Fibroblast of skin of abdomen (primary cell): ENCODE data around the gene CLCN4.

Experiments used
- DNase-seq: peaks from one replicate; pipeline ENCODE4 v3.0.0-alpha.2; 2013

CLCN4 gene

GRCh38 chrX:10130354-10130753 is 26.4 kb upstream of the CLCN4 start:
- DNase-seq: no peak

GRCh38 chrX:10133980-10134676 is 22.6 kb upstream of the CLCN4 start:
- DNase-seq: no peak

- no peak for DNase-seq
Measured at GRCh38 chrX:10134921-10135320, 21.9 kb upstream of the CLCN4 start.

GRCh38 chrX:10135561-10136399 is 21.0 kb upstream of the CLCN4 start:
- DNase-seq: no peak

DNA sequence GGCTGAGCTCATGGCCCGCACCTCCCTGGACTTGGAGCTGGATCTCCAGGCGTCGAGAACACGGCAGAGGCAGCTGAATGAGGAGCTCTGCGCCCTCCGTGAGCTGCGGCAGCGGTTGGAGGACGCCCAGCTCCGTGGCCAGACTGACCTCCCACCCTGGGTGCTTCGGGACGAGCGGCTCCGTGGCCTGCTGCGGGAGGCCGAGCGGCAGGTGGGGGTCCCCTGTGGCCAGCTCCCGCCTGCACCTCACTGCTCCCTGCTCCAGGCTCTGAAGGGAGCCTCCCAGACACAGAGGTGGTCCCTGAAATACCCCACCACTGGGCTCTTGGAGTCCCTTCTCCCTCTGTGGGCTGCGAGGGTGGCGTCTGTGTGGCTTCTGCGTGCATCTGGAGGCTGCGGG is 18.0 kb upstream of the CLCN4 start:
- DNase-seq: no peak

- DNase-seq: no peak
Measured at GRCh38 chrX:10140264-10140663, 16.5 kb upstream of the CLCN4 start.

- no peak for DNase-seq
Measured at GRCh38 chrX:10142041-10142599, 14.7 kb upstream of the CLCN4 start.

GRCh38 chrX:10143071-10143983 is 13.4 kb upstream of the CLCN4 start:
- DNase-seq: no peak

DNA sequence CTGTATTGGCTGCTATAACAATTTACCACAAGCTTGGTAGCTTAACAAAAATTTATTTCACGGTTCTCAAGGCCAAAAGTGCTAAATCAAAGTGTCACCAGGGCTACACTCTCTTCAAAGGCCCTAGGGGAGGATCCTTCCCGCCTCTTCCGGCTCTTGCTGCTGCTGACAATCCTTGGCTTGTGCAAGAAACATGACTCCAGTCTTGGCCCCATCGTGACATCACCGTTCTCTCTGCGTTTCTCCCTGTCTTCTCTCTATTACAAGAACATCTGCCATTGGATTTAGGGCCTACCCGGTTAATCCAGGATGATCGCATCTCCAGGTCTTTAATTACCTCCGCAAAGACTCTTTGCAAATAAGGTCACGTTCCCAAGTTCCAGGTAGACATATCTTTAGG is 10.4 kb upstream of the CLCN4 start:
- peak; percentile 60 for DNase-seq

- no peak for DNase-seq
Measured at GRCh38 chrX:10152086-10152485, 4.7 kb upstream of the CLCN4 start.

DNA sequence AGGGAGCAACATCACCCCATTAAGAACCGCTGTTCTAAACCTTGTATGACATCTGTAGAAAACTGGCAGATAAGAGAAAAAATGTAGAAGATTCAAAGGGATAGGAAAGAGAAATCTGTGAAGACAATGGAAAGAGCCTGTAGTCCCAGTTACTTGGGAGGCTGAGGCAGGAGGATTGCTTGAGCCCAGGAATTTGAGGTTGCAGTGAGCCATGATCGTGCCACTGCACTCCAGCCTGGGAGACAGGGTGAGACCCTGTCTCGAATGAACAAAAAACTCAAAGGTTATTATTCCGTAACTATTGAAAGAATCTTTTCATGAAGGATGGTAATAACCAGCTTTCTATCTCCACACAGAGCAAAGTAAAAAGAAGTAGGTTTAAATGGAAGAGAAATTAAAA is 1.6 kb upstream of the CLCN4 start:
- no peak for DNase-seq

DNA sequence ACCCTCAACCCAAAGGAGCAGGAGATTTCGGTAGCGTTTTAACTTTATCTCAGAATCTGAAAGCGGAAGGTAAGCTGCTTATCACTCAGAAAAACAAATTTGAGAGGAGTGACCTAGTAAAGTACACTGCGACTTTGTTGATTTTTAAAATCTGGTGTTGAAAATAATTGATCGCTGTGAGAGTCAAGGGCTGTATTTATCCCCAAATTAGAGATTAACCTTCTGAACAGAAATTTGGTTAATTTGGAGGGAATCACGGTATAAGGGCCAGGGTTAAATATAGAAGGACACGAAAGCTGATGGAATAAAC is 212 bp downstream of the CLCN4 start:
- DNase-seq: no peak

- peak; percentile 20 for DNase-seq
Measured at GRCh38 chrX:10157543-10157942, 768 bp downstream of the CLCN4 start.

- DNase-seq: no peak
Measured at GRCh38 chrX:10158279-10159144, 1.7 kb downstream of the CLCN4 start.

DNA sequence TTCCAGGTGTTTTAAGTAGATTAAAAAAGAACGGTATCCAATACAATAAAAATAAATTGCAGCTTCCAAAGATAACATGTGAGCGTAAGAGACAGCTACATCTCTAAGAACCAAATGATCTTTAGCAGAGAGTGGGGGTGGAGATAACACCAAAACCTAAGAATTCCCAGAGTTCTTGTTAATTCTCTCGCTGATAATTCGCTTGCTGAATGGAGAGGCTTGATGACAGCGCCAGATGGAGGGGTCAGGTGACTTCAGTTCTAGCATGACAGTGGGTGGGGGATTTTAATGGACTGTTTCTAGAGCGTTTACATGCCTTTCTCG is 2.3 kb downstream of the CLCN4 start:
- DNase-seq: no peak

GRCh38 chrX:10160211-10160610 is 3.4 kb downstream of the CLCN4 start:
- no peak for DNase-seq

GRCh38 chrX:10163031-10163430 is 6.3 kb downstream of the CLCN4 start:
- no peak for DNase-seq

GRCh38 chrX:10164879-10165278 is 8.1 kb downstream of the CLCN4 start:
- DNase-seq: no peak

DNA sequence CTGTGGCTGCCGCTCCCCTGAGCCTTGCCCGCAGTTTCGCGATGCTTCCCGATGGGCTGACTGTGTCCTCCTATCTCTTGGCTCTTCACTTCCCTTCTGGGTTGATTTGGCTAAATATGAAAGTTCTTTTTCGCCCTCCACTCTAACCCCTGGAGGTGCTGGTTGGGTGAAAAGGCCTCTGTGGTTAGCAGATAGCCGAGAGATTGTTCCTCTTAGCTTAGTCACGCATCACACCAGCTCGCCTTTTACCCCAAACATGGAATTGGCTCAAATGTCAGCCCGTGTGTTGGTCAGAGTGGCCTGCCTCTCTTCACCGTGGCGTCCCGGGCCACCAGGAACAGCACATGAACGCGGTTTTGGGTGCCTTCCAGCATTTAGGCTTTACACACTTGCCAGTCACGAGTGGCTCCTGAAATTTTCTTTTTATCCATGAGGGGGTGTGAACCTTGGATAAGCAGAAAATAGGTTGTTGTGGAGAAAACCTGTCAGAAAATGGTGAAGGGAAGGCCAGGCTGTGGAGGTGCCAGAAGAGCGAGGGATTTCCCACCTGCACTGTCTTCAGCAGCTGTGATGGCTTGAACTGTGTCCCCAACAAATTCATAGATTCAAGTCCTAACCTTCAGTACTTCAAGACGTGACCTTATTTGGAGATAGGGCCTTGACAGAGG is 8.9 kb downstream of the CLCN4 start:
- DNase-seq: no peak

DNA sequence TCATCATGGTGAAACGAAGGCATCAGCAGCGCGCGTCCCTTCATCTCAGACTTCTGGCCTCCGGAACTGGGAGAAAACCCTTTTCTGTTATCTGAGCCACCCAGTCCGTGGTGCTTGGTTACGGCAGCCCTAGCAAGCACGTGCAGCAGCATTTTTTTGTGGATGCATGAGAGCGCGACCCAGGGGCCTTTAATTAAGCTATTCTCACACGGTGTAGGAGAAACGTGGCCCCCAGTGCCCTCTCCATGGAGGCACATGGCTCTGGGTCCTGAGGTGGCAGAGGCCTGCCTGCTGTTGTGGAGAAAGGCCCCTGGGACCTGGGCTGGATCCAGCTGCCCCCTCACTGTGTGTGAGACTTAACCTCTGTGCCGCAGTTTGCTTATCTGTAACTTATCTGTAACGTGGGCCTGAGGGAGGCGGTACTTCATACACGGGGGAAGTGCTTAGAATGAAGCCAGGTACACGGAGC is 9.5 kb downstream of the CLCN4 start:
- DNase-seq: no peak

- no peak for DNase-seq
Measured at GRCh38 chrX:10166731-10167151, 10.0 kb downstream of the CLCN4 start.
